ENCODE measurements around the gene TFG.
A peak's percentile ranks its signal among the peaks of the same experiment; 100 is the strongest.

The TFG gene

GRCh38 chr3:100708644-100708988 is 678 bp upstream of the TFG start:
- DNase-seq: no peak

- peak; percentile 49 for DNase-seq
Measured at GRCh38 chr3:100709842-100710260, 557 bp downstream of the TFG start.

GRCh38 chr3:100710261-100710968 is 1.1 kb downstream of the TFG start:
- DNase-seq: peak; percentile 47

- DNase-seq: no peak
Measured at GRCh38 chr3:100715176-100715575, 5.9 kb downstream of the TFG start.

- DNase-seq: no peak
Measured at GRCh38 chr3:100717063-100717462, 7.8 kb downstream of the TFG start.

GRCh38 chr3:100717637-100718487 is 8.6 kb downstream of the TFG start:
- DNase-seq: no peak

GRCh38 chr3:100719136-100719535 is 9.8 kb downstream of the TFG start:
- DNase-seq: no peak

GRCh38 chr3:100720426-100720825 is 11.1 kb downstream of the TFG start:
- no peak for DNase-seq

- no peak for DNase-seq
Measured at GRCh38 chr3:100725935-100726513, 16.7 kb downstream of the TFG start.

GRCh38 chr3:100726706-100727105 is 17.4 kb downstream of the TFG start:
- no peak for DNase-seq

GRCh38 chr3:100730524-100730923 is 21.2 kb downstream of the TFG start:
- no peak for DNase-seq

- no peak for DNase-seq
Measured at GRCh38 chr3:100732435-100732834, 23.1 kb downstream of the TFG start.

GRCh38 chr3:100737334-100737733 is 28.0 kb downstream of the TFG start:
- DNase-seq: no peak

GRCh38 chr3:100740207-100740606 is 30.9 kb downstream of the TFG start:
- DNase-seq: no peak

- no peak for DNase-seq
Measured at GRCh38 chr3:100743535-100743934, 34.2 kb downstream of the TFG start.

GRCh38 chr3:100744671-100745070 is 35.4 kb downstream of the TFG start:
- no peak for DNase-seq

- DNase-seq: no peak
Measured at GRCh38 chr3:100745617-100746016, 36.3 kb downstream of the TFG start.

GRCh38 chr3:100746092-100746491 is 36.8 kb downstream of the TFG start:
- DNase-seq: no peak

- DNase-seq: no peak
Measured at GRCh38 chr3:100748220-100748619, 38.9 kb downstream of the TFG start.

GRCh38 chr3:100748967-100749366 is 39.7 kb downstream of the TFG start:
- DNase-seq: no peak

GRCh38 chr3:100753846-100754245 is 44.6 kb downstream of the TFG start:
- DNase-seq: no peak

- DNase-seq: no peak
Measured at GRCh38 chr3:100754563-100755334, 45.5 kb downstream of the TFG start.

GRCh38 chr3:100756441-100756840 is 47.1 kb downstream of the TFG start:
- DNase-seq: no peak

Measured in activated T-cell treated with anti-CD3 and anti-CD28 coated beads, Interleukin-2, amount 50 U/mL, for 1 hour (primary cell).